ENCODE measurements around the gene TNS2.

DNA sequence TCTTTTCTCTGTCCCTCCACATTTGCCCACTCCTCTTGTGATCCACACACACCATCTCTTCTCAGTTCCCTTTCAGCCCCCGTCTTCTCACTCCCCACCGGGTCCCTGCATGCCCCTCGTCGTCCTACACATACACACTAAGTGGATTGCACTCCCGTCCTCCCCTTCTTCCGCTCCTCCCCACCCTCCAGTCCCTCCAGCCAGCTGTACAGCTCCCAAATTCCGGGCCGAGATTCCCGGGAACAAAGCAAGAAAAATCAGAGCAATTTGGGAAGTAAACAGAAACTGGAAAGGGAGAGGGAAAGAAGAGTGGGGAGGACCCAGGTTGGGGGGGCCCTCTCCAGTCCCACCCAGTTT, 47.3 kb downstream of the TNS2 start:
- TF ChIP-seq CTCF (IDR thresholded peaks at IDR 0.05) (no peak), POLR2A (IDR thresholded peaks at IDR 0.05) (no peak)

Measured in heart left ventricle (tissue), 13 donors.